GM18873 (cell line): ENCODE measurements around the gene IFI16.
"Not testable (repeated sequence)": the region's sequence is repeated elsewhere in the genome, so short reads cannot be mapped to it uniquely, and the experiment has no call there.

Experiments
- ATAC-seq: cut with Tn5 transposase; IDR thresholded peaks from one replicate; pipeline ENCODE4 v1.9.1; 2021; ENCODE audit warnings: mild to moderate bottlenecking, moderate library complexity, moderate number of reproducible peaks; ENCODE audit not compliant: unreplicated experiment, low FRiP score

The IFI16 gene

GRCh38 chr1:159090286-159091179 is 80.8 kb downstream of the IFI16 start:
- no peak for ATAC-seq

GRCh38 chr1:159091180-159091560 is 81.5 kb downstream of the IFI16 start:
- no peak for ATAC-seq

- ATAC-seq = no peak
These were observed 81.9 kb downstream of the IFI16 start for GRCh38 chr1:159091607-159092031.

GRCh38 chr1:159092036-159092760 is 82.5 kb downstream of the IFI16 start:
- ATAC-seq = no peak

- ATAC-seq = no peak
These were observed 88.9 kb downstream of the IFI16 start for GRCh38 chr1:159098596-159098995.

- no peak for ATAC-seq
These were observed 90.9 kb downstream of the IFI16 start for GRCh38 chr1:159100589-159100988.

GRCh38 chr1:159103021-159103420 is 93.3 kb downstream of the IFI16 start:
- not testable (repeated sequence) for ATAC-seq
